Measurements from ENCODE around the gene MAP3K10.

- TF ChIP-seq POLR2A (IDR thresholded peaks at IDR 0.05) (no peak), CTCF (IDR thresholded peaks at IDR 0.05) (no peak)
Observed at GRCh38 chr19:40244579-40245317, 53.5 kb downstream of the MAP3K10 start.

All from testis (tissue), 2 donors.